H9 (cell line): ENCODE results near the gene FGF12. TPM values are rescaled to one million over a fixed set of nuclear protein-coding genes. Genes with fewer than 3 reads are reported as not detected.

ENCODE experiments used
- DNase-seq: peaks from one replicate; pipeline ENCODE4 v3.0.0-alpha.2; 2017
- H2AFZ ChIP-seq: one replicate; pipeline ENCODE4 v1.6.1; 2013; ENCODE audit warnings: mild to moderate bottlenecking, low read length, control low read depth, moderate library complexity
- H2AK5ac ChIP-seq: 2 replicates; pipeline ENCODE4 v1.6.1; 2013; ENCODE audit warnings: low read length, control low read depth, mixed read lengths; ENCODE audit not compliant: insufficient read length
- H2BK120ac ChIP-seq: one replicate; pipeline ENCODE4 v1.6.1; 2013; ENCODE audit warnings: low read depth, mild to moderate bottlenecking, low read length, control low read depth, inconsistent platforms; ENCODE audit not compliant: poor library complexity, severe bottlenecking
- H2BK12ac ChIP-seq: 2 replicates; pipeline ENCODE4 v1.6.1; 2013; ENCODE audit warnings: low read length, control low read depth, mixed read lengths, low read depth; ENCODE audit not compliant: insufficient read length
- H2BK15ac ChIP-seq: 2 replicates; pipeline ENCODE4 v1.6.1; 2013; ENCODE audit warnings: low read depth, low read length, control low read depth
- H2BK20ac ChIP-seq: one replicate; pipeline ENCODE4 v1.6.1; 2013; ENCODE audit warnings: low read depth, mild to moderate bottlenecking, low read length, control low read depth, inconsistent platforms; ENCODE audit not compliant: poor library complexity, severe bottlenecking
- H2BK5ac ChIP-seq: 2 replicates; pipeline ENCODE4 v1.6.1; 2013; ENCODE audit warnings: low read length, control low read depth, mixed read lengths; ENCODE audit not compliant: insufficient read length
- H3K14ac ChIP-seq: 2 replicates; pipeline ENCODE4 v1.6.1; 2013; ENCODE audit warnings: low read length, control low read depth; ENCODE audit not compliant: insufficient read depth
- H3K18ac ChIP-seq: 2 replicates; pipeline ENCODE4 v1.6.1; 2013; ENCODE audit warnings: low read depth, mild to moderate bottlenecking, mixed read lengths, low read length, control low read depth; ENCODE audit not compliant: insufficient read length
- H3K23ac ChIP-seq: 2 replicates; pipeline ENCODE4 v1.6.1; 2013; ENCODE audit warnings: low read length, control low read depth, mixed read lengths, low read depth; ENCODE audit not compliant: insufficient read length
- H3K23me2 ChIP-seq: 2 replicates; pipeline ENCODE4 v1.6.1; 2013; ENCODE audit warnings: low read depth, mild to moderate bottlenecking, mixed read lengths, low read length, control low read depth; ENCODE audit not compliant: insufficient read length, poor library complexity, severe bottlenecking
- H3K27ac ChIP-seq: 2 replicates; pipeline ENCODE4 v1.5.1; 2013; ENCODE audit warnings: low read length, control low read depth, mixed read lengths, low read depth; ENCODE audit not compliant: insufficient read length
- H3K27me3 ChIP-seq: 2 replicates; pipeline ENCODE4 v1.6.1; 2013; ENCODE audit warnings: low read length, control low read depth, inconsistent platforms; ENCODE audit not compliant: insufficient read depth
- H3K4ac ChIP-seq: 2 replicates; pipeline ENCODE4 v1.6.1; 2013; ENCODE audit warnings: low read depth, mild to moderate bottlenecking, control low read depth, inconsistent platforms, low read length, moderate library complexity
- H3K4me1 ChIP-seq: 2 replicates; pipeline ENCODE4 v1.6.1; 2013; ENCODE audit warnings: low read length, control low read depth, inconsistent platforms; ENCODE audit not compliant: insufficient read depth
- H3K4me2 ChIP-seq: 2 replicates; pipeline ENCODE4 v1.6.1; 2013; ENCODE audit warnings: low read length, control low read depth, mixed read lengths; ENCODE audit not compliant: insufficient read length, insufficient read depth
- H3K56ac ChIP-seq: 2 replicates; pipeline ENCODE4 v1.6.1; 2013; ENCODE audit warnings: low read depth, mild to moderate bottlenecking, mixed read lengths, low read length, control low read depth; ENCODE audit not compliant: insufficient read length
- H3K79me1 ChIP-seq: 2 replicates; pipeline ENCODE4 v1.6.1; 2013; ENCODE audit warnings: low read depth, mild to moderate bottlenecking, moderate library complexity, low read length, control low read depth, inconsistent platforms; ENCODE audit not compliant: insufficient read depth, poor library complexity, severe bottlenecking
- H3K79me2 ChIP-seq: 2 replicates; pipeline ENCODE4 v1.6.1; 2013; ENCODE audit warnings: low read length, control low read depth, inconsistent platforms; ENCODE audit not compliant: insufficient read depth
- H3K9ac ChIP-seq: 2 replicates; pipeline ENCODE4 v1.6.1; 2013; ENCODE audit warnings: low read length, control low read depth, mixed read lengths; ENCODE audit not compliant: insufficient read length; ENCODE audit errors: extremely low read depth
- H3K9me3 ChIP-seq: one replicate; pipeline ENCODE4 v1.6.1; 2013; ENCODE audit warnings: low read depth, low read length, inconsistent platforms; ENCODE audit not compliant: control insufficient read depth
- H3T11ph ChIP-seq: one replicate; pipeline ENCODE4 v1.6.1; 2013; ENCODE audit warnings: mild to moderate bottlenecking, low read length, control low read depth, inconsistent platforms
- H4K20me1 ChIP-seq: one replicate; pipeline ENCODE4 v1.6.1; 2013; ENCODE audit not compliant: control insufficient read depth, insufficient read length, insufficient read depth
- H4K5ac ChIP-seq: 2 replicates; pipeline ENCODE4 v1.6.1; 2013; ENCODE audit warnings: low read depth, mild to moderate bottlenecking, mixed read lengths, low read length, control low read depth; ENCODE audit not compliant: insufficient read length
- H4K8ac ChIP-seq: replicated peaks from 2 replicates; pipeline ENCODE4 v1.6.1; 2013; ENCODE audit warnings: low read length, control low read depth, mixed read lengths, low read depth; ENCODE audit not compliant: insufficient read length
- H4K91ac ChIP-seq: 2 replicates; pipeline ENCODE4 v1.6.1; 2013; ENCODE audit warnings: low read depth, mild to moderate bottlenecking, moderate library complexity, mixed read lengths, low read length, control low read depth; ENCODE audit not compliant: insufficient read length
- H3K27ac Mint-ChIP-seq, 3 experiments: 2 replicates in 2 of 3; 3 replicates in 1 of 3; pipeline ENCODE4 v1.8.0; 2020 to 2021; ENCODE audit warnings: mixed read lengths in 3 of 3, mild to moderate bottlenecking in 1 of 3, moderate library complexity in 1 of 3
- H3K27me3 Mint-ChIP-seq: 2 replicates; pipeline ENCODE4 v1.8.0; 2021; ENCODE audit warnings: low read depth, mild to moderate bottlenecking, moderate library complexity, mixed read lengths
- H3K36me3 Mint-ChIP-seq, 3 experiments: 2 replicates in 2 of 3; 3 replicates in 1 of 3; pipeline ENCODE4 v1.8.0; 2020 to 2021; ENCODE audit warnings: low read depth in 3 of 3, mixed read lengths in 3 of 3; ENCODE audit not compliant: insufficient read depth in 1 of 3
- H3K4me1 Mint-ChIP-seq, 2 experiments: 2 replicates each; pipeline ENCODE4 v1.8.0; 2020; ENCODE audit warnings: mixed read lengths in 2 of 2
- H3K4me3 Mint-ChIP-seq, 2 experiments: 2 replicates in 1 of 2; 3 replicates in 1 of 2; pipeline ENCODE4 v1.8.0; 2020 to 2021; ENCODE audit warnings: mild to moderate bottlenecking in 2 of 2, mixed read lengths in 2 of 2, moderate library complexity in 1 of 2
- H3K9me3 Mint-ChIP-seq, 2 experiments: 2 replicates in 1 of 2; 3 replicates in 1 of 2; pipeline ENCODE4 v1.8.0; 2020; ENCODE audit warnings: mild to moderate bottlenecking in 2 of 2, mixed read lengths in 2 of 2, moderate library complexity in 1 of 2
- CTCF ChIP-seq: fragments of 200-600 bp; sonication (generic); conservative IDR thresholded peaks from 3 replicates; pipeline ENCODE4 v1.8.0; 2021; ENCODE audit warnings: antibody characterized with exemption, mild to moderate bottlenecking
- WGBS: extraction: QIAGEN DNeasy Blood & Tissue Kit; methylation state at CpG from one replicate; pipeline ENCODE4 v1.1.7; 2013; ENCODE audit warnings: missing lambda C conversion rate, low lambda C conversion rate, mixed read lengths; ENCODE audit not compliant: insufficient read length; ENCODE audit errors: extremely low coverage; 5-methylcytosine and 5-hydroxymethylcytosine counted together
- total RNA-seq: library from RNA; stranded (reverse); gene quantifications from 2 replicates; pipeline ENCODE4 v1.2.1, GENCODE V29; 2021

FGF12 gene
- total RNA-seq, 1 experiment from 2014 or later, result 5.6 TPM

- no peak overlapping the region for H4K8ac ChIP-seq
- no peak overlapping the region for H2AK5ac ChIP-seq
- no peaks in the 10 kb centered on the region for H3K27me3 ChIP-seq
- H3K27me3 Mint-ChIP-seq, result peaks cover 61% of the 10 kb centered on the region
- H3K4me3 Mint-ChIP-seq, result no peak overlapping the region
- H2BK12ac ChIP-seq, result no peak overlapping the region
- no peak overlapping the region for H2BK15ac ChIP-seq
- H3K27ac Mint-ChIP-seq, result no peak overlapping the region
- H2BK5ac ChIP-seq, result no peak overlapping the region
- H3K79me2 ChIP-seq, result no peaks in the 10 kb centered on the region
- WGBS, result no CpG with 5 or more reads among the region's 3 CpGs
- no peak overlapping the region for H3K4me2 ChIP-seq
- H3K4me1 Mint-ChIP-seq, result peaks cover 10 to 12% of the 10 kb centered on the region in 2 experiments
- H3K56ac ChIP-seq, result no peak overlapping the region
- no peak overlapping the region for H2AFZ ChIP-seq
- H3K79me1 ChIP-seq, result no peaks in the 10 kb centered on the region
- no peak overlapping the region for H3K4ac ChIP-seq
- no peak overlapping the region for H3K14ac ChIP-seq
- 0 out of 7 replicates have a peak, but pooled peaks cover 0 to 2% (median 0%) of the 10 kb centered on the region in 3 experiments for H3K36me3 Mint-ChIP-seq
- H3K4me1 ChIP-seq, result no peaks in the 10 kb centered on the region
- no peak overlapping the region for H3K18ac ChIP-seq
- H2BK120ac ChIP-seq, result no peak overlapping the region
- H3K9ac ChIP-seq, result no peak overlapping the region
- no peaks in the 10 kb centered on the region; a peak in 1 of 5 replicates for H3K9me3 Mint-ChIP-seq
- no peak overlapping the region for H4K5ac ChIP-seq
- H2BK20ac ChIP-seq, result no peak overlapping the region
- H3K27ac ChIP-seq, result no peak overlapping the region
- H4K91ac ChIP-seq, result no peak overlapping the region
- H3T11ph ChIP-seq, result no peak overlapping the region
- H3K23ac ChIP-seq, result no peak overlapping the region
- TF ChIP-seq CTCF, result no peak
- H3K23me2 ChIP-seq, result no peaks in the 10 kb centered on the region
- no peak for DNase-seq
- no peaks in the 10 kb centered on the region for H4K20me1 ChIP-seq
- no peaks in the 10 kb centered on the region for H3K9me3 ChIP-seq
These were observed 550.0 kb downstream of the FGF12 start for GRCh38 chr3:192177383-192177782.
